Measurements from ENCODE around the gene UTRN.

UTRN gene

GRCh38 chr6:144295981-144296767, 11.0 kb downstream of the UTRN start:
- H3K4me1 ChIP-seq (ENCODE audit: low read length), result no peaks in the 10 kb centered on the region
- no peaks in the 10 kb centered on the region for H3K9me2 ChIP-seq (replicated peaks; ENCODE audit: insufficient read depth, low read length)
- DNase-seq, result no peak
- H3K36me3 ChIP-seq (replicated peaks; ENCODE audit: insufficient read depth, low read length), result no peaks in the 10 kb centered on the region
- no peaks in the 10 kb centered on the region for H3F3A ChIP-seq (ENCODE audit: insufficient read depth, low read length)
- no peaks in the 10 kb centered on the region for H3K9me3 ChIP-seq (replicated peaks; ENCODE audit: insufficient read depth, low read length)
- no peak overlapping the region for H2AFZ ChIP-seq (ENCODE audit: low read length)
- H3K27ac ChIP-seq (ENCODE audit: low read length), result no peak overlapping the region
- no peaks in the 10 kb centered on the region for H3K27me3 ChIP-seq (replicated peaks; ENCODE audit: insufficient read depth, low read length)
- H3K4me2 ChIP-seq (ENCODE audit: low read depth, low read length), result no peak overlapping the region
- TF ChIP-seq EZH2 (optimal IDR thresholded peaks at IDR 0.05; ENCODE audit: low read depth, low read length) (no peak), CTCF (IDR thresholded peaks at IDR 0.05; ENCODE audit: low read length) (no peak), EZH2phosphoT487 (IDR thresholded peaks at IDR 0.05; ENCODE audit: low read length) (no peak)
- H3K9ac ChIP-seq (ENCODE audit: low read length), result no peak overlapping the region
- H3K4me3 ChIP-seq (ENCODE audit: low read length), result no peak overlapping the region
- no peaks in the 10 kb centered on the region for H4K20me1 ChIP-seq (ENCODE audit: insufficient read depth, low read length)
- no peaks in the 10 kb centered on the region for H3K79me2 ChIP-seq (ENCODE audit: low read length)

GRCh38 chr6:144296973-144297372, 11.8 kb downstream of the UTRN start:
- no peak overlapping the region for H3K9ac ChIP-seq (ENCODE audit: low read length)
- no peaks in the 10 kb centered on the region for H3K9me3 ChIP-seq (replicated peaks; ENCODE audit: insufficient read depth, low read length)
- no peak for DNase-seq
- no peaks in the 10 kb centered on the region for H3K27me3 ChIP-seq (replicated peaks; ENCODE audit: insufficient read depth, low read length)
- no peaks in the 10 kb centered on the region for H3K36me3 ChIP-seq (replicated peaks; ENCODE audit: insufficient read depth, low read length)
- no peaks in the 10 kb centered on the region for H3K79me2 ChIP-seq (ENCODE audit: low read length)
- no peak overlapping the region for H3K4me2 ChIP-seq (ENCODE audit: low read depth, low read length)
- H3K9me2 ChIP-seq (replicated peaks; ENCODE audit: insufficient read depth, low read length), result no peaks in the 10 kb centered on the region
- H3K4me3 ChIP-seq (ENCODE audit: low read length), result no peak overlapping the region
- H3K4me1 ChIP-seq (ENCODE audit: low read length), result no peaks in the 10 kb centered on the region
- no peaks in the 10 kb centered on the region for H3F3A ChIP-seq (ENCODE audit: insufficient read depth, low read length)
- no peak for TF ChIP-seq CTCF (IDR thresholded peaks at IDR 0.05; ENCODE audit: low read length)
- no peak for TF ChIP-seq EZH2phosphoT487 (IDR thresholded peaks at IDR 0.05; ENCODE audit: low read length)
- no peak for TF ChIP-seq EZH2 (optimal IDR thresholded peaks at IDR 0.05; ENCODE audit: low read depth, low read length)
- H4K20me1 ChIP-seq (ENCODE audit: insufficient read depth, low read length), result no peaks in the 10 kb centered on the region
- H3K27ac ChIP-seq (ENCODE audit: low read length), result no peak overlapping the region
- no peak overlapping the region for H2AFZ ChIP-seq (ENCODE audit: low read length)

- no peaks in the 10 kb centered on the region for H3K27me3 ChIP-seq (replicated peaks; ENCODE audit: insufficient read depth, low read length)
- H3K79me2 ChIP-seq (ENCODE audit: low read length), result no peaks in the 10 kb centered on the region
- no peak overlapping the region for H3K9ac ChIP-seq (ENCODE audit: low read length)
- no peak overlapping the region; the same call in 1 of the 2 replicates for H3K27ac ChIP-seq (ENCODE audit: low read length)
- H3K4me2 ChIP-seq (ENCODE audit: low read depth, low read length), result no peak overlapping the region
- H3K36me3 ChIP-seq (replicated peaks; ENCODE audit: insufficient read depth, low read length), result no peaks in the 10 kb centered on the region
- H2AFZ ChIP-seq (ENCODE audit: low read length), result no peak overlapping the region
- no peaks in the 10 kb centered on the region for H3K9me2 ChIP-seq (replicated peaks; ENCODE audit: insufficient read depth, low read length)
- no peaks in the 10 kb centered on the region for H3K4me1 ChIP-seq (ENCODE audit: low read length)
- no peak overlapping the region for H3K4me3 ChIP-seq (ENCODE audit: low read length)
- H3K9me3 ChIP-seq (replicated peaks; ENCODE audit: insufficient read depth, low read length), result no peaks in the 10 kb centered on the region
- H3F3A ChIP-seq (ENCODE audit: insufficient read depth, low read length), result no peaks in the 10 kb centered on the region
- H4K20me1 ChIP-seq (ENCODE audit: insufficient read depth, low read length), result no peaks in the 10 kb centered on the region
- no peak for DNase-seq
- TF ChIP-seq CTCF (IDR thresholded peaks at IDR 0.05; ENCODE audit: low read length), result no peak
- TF ChIP-seq EZH2phosphoT487 (IDR thresholded peaks at IDR 0.05; ENCODE audit: low read length), result no peak
- no peak for TF ChIP-seq EZH2 (optimal IDR thresholded peaks at IDR 0.05; ENCODE audit: low read depth, low read length)
Observed at GRCh38 chr6:144297511-144298100, 12.5 kb downstream of the UTRN start.
